IMR-90 (cell line): ENCODE results near the gene DNMT1. TPM values are rescaled to one million over a fixed set of nuclear protein-coding genes. Genes with fewer than 3 reads are reported as not detected.

ENCODE experiments used
- ATAC-seq: fragments of 200-7000 bp; cut with Tn5 transposase; 2 replicates; pipeline ENCODE4 v1.9.1; 2020; ENCODE audit warnings: low read depth, mild to moderate bottlenecking, moderate library complexity
- BruUV-seq: library from RNA; stranded (reverse); fragments of 400-500 nt; replicated peaks from 2 replicates; lab custom pipeline; 2021; lab: Mats Ljungman, UMichigan
- CTCF ChIA-PET: fragments of 300-600 bp; formaldehyde crosslinking; extraction: SDS; loops from one replicate; lab custom pipeline; 2021; ENCODE audit warnings: antibody characterized with exemption; lab: Yijun Ruan, JAX
- POLR2A ChIA-PET: fragments of 300-600 bp; sonication (Branson Sonifier 250); formaldehyde crosslinking; loops from one replicate; lab custom pipeline; 2022; ENCODE audit warnings: antibody characterized with exemption; ENCODE audit not compliant: unreplicated experiment; lab: Charles Lee
- DNase-seq: peaks from one replicate; pipeline ENCODE4 v3.0.0; 2013
- H2AFZ ChIP-seq: replicated peaks from 2 replicates; pipeline ENCODE3; 2013; ENCODE audit warnings: low read length, mild to moderate bottlenecking; ENCODE audit not compliant: poor library complexity
- H2AK5ac ChIP-seq: 2 replicates; pipeline ENCODE4 v1.6.1; 2013; ENCODE audit warnings: low read depth, low read length, inconsistent platforms
- H2AK9ac ChIP-seq: replicated peaks from 2 replicates; pipeline ENCODE3; 2013; ENCODE audit warnings: mild to moderate bottlenecking, low read depth, low read length, moderate library complexity; ENCODE audit not compliant: poor library complexity
- H2BK120ac ChIP-seq: 2 replicates; pipeline ENCODE4 v1.6.1; 2013; ENCODE audit warnings: low read depth, low read length, inconsistent platforms
- H2BK15ac ChIP-seq: 3 replicates; pipeline ENCODE4 v1.6.1; 2013; ENCODE audit warnings: low read depth, low read length, inconsistent platforms
- H2BK20ac ChIP-seq: 2 replicates; pipeline ENCODE4 v1.6.1; 2013; ENCODE audit warnings: low read depth, mild to moderate bottlenecking, inconsistent platforms, low read length, moderate library complexity
- H2BK5ac ChIP-seq: 2 replicates; pipeline ENCODE4 v1.6.1; 2013; ENCODE audit warnings: mild to moderate bottlenecking, low read depth, low read length, inconsistent platforms; ENCODE audit not compliant: poor library complexity, severe bottlenecking
- H3K14ac ChIP-seq: replicated peaks from 2 replicates; pipeline ENCODE4 v1.6.1; 2013; ENCODE audit warnings: low read depth, low read length, inconsistent platforms
- H3K18ac ChIP-seq: 2 replicates; pipeline ENCODE4 v1.6.1; 2013; ENCODE audit warnings: low read depth, low read length, control low read depth
- H3K23ac ChIP-seq: 2 replicates; pipeline ENCODE4 v1.6.1; 2013; ENCODE audit warnings: low read depth, low read length, inconsistent platforms
- H3K27ac ChIP-seq: 2 replicates; pipeline ENCODE4 v1.5.1; 2013; ENCODE audit warnings: mild to moderate bottlenecking, control low read depth, low read length; ENCODE audit not compliant: insufficient read depth
- H3K27me3 ChIP-seq: 2 replicates; pipeline ENCODE4 v1.6.1; 2013; ENCODE audit warnings: low read length; ENCODE audit not compliant: control insufficient read depth, insufficient read depth
- H3K36me3 ChIP-seq: 2 replicates; pipeline ENCODE4 v1.6.1; 2013; ENCODE audit warnings: low read length, mixed read lengths; ENCODE audit not compliant: control insufficient read depth, insufficient read depth
- H3K4ac ChIP-seq: 2 replicates; pipeline ENCODE4 v1.6.1; 2013; ENCODE audit warnings: low read depth, low read length, inconsistent platforms
- H3K4me1 ChIP-seq: 2 replicates; pipeline ENCODE4 v1.6.1; 2013; ENCODE audit warnings: low read length, mixed read lengths; ENCODE audit not compliant: control insufficient read depth, insufficient read depth
- H3K4me2 ChIP-seq: 2 replicates; pipeline ENCODE4 v1.6.1; 2013; ENCODE audit warnings: low read depth, mild to moderate bottlenecking, control low read depth, low read length, moderate library complexity
- H3K4me3 ChIP-seq: 2 replicates; pipeline ENCODE4 v1.5.1; 2013; ENCODE audit warnings: low read depth, mild to moderate bottlenecking, control low read depth, low read length, moderate library complexity; ENCODE audit not compliant: insufficient read depth
- H3K56ac ChIP-seq: 2 replicates; pipeline ENCODE4 v1.6.1; 2013; ENCODE audit warnings: low read length, inconsistent platforms; ENCODE audit not compliant: insufficient read depth; ENCODE audit errors: extremely low read depth
- H3K79me1 ChIP-seq, 2 experiments: 2 replicates each; pipeline ENCODE4 v1.6.1; 2013; ENCODE audit warnings: low read length in 2 of 2, inconsistent platforms in 1 of 2, low read depth in 1 of 2
- H3K9ac ChIP-seq: 2 replicates; pipeline ENCODE4 v1.6.1; 2013; ENCODE audit warnings: low read depth, low read length, control low read depth
- H3K9me1 ChIP-seq: 2 replicates; pipeline ENCODE4 v1.6.1; 2013; ENCODE audit warnings: low read length, inconsistent platforms; ENCODE audit not compliant: insufficient read depth
- H3K9me3 ChIP-seq: 2 replicates; pipeline ENCODE4 v1.6.1; 2013; ENCODE audit warnings: low read length; ENCODE audit not compliant: control insufficient read depth, insufficient read depth
- H4K20me1 ChIP-seq: 2 replicates; pipeline ENCODE4 v1.6.1; 2013; ENCODE audit warnings: low read length, inconsistent platforms; ENCODE audit not compliant: insufficient read depth
- H4K5ac ChIP-seq: 2 replicates; pipeline ENCODE4 v1.6.1; 2013; ENCODE audit warnings: mild to moderate bottlenecking, low read depth, low read length, control low read depth
- H4K8ac ChIP-seq, 2 experiments: 2 replicates each; pipeline ENCODE4 v1.6.1; 2013; ENCODE audit warnings: low read depth in 2 of 2, low read length in 2 of 2, control low read depth in 1 of 2, inconsistent platforms in 1 of 2
- H4K91ac ChIP-seq: 2 replicates; pipeline ENCODE4 v1.6.1; 2013; ENCODE audit warnings: low read depth, low read length, inconsistent platforms; ENCODE audit not compliant: insufficient read depth
- BHLHE40 ChIP-seq: fragments of 150-350 bp; IDR thresholded peaks from 2 replicates; pipeline ENCODE4 v1.6.1; 2016; ENCODE audit warnings: mild to moderate bottlenecking, low read depth, low read length
- CEBPB ChIP-seq: IDR thresholded peaks from 2 replicates; pipeline ENCODE4 v1.6.1; 2012; ENCODE audit warnings: low read depth, low read length, improper control_type of control experiment
- CHD1 ChIP-seq: IDR thresholded peaks from 2 replicates; pipeline ENCODE4 v1.6.1; 2012; ENCODE audit warnings: low read depth, low read length, improper control_type of control experiment
- ELK1 ChIP-seq: fragments of 150-350 bp; IDR thresholded peaks from 2 replicates; pipeline ENCODE4 v1.6.1; 2016; ENCODE audit warnings: low read depth, mild to moderate bottlenecking, low read length, moderate library complexity, borderline replicate concordance
- FOS ChIP-seq: fragments of 150-350 bp; IDR thresholded peaks from 2 replicates; pipeline ENCODE4 v1.6.1; 2016; ENCODE audit warnings: low read depth, low read length
- MAFK ChIP-seq: IDR thresholded peaks from 2 replicates; pipeline ENCODE4 v1.6.1; 2012; ENCODE audit warnings: low read depth, low read length, improper control_type of control experiment
- MAZ ChIP-seq: IDR thresholded peaks from 2 replicates; pipeline ENCODE4 v1.6.1; 2012; ENCODE audit warnings: low read depth, mild to moderate bottlenecking, low read length, improper control_type of control experiment, moderate library complexity, borderline replicate concordance
- MXI1 ChIP-seq: IDR thresholded peaks from 2 replicates; pipeline ENCODE4 v1.6.1; 2012; ENCODE audit warnings: low read depth, mild to moderate bottlenecking, low read length, moderate library complexity, borderline replicate concordance
- NFE2L2 ChIP-seq: fragments of 150-350 bp; IDR thresholded peaks from 2 replicates; pipeline ENCODE4 v1.6.1; 2016; ENCODE audit warnings: low read depth, mild to moderate bottlenecking, low read length
- POLR2A ChIP-seq: IDR thresholded peaks from 2 replicates; pipeline ENCODE4 v1.6.1; 2012; ENCODE audit warnings: mild to moderate bottlenecking, low read depth, low read length
- RAD21 ChIP-seq: IDR thresholded peaks from 2 replicates; pipeline ENCODE4 v1.6.1; 2012; ENCODE audit warnings: low read length, improper control_type of control experiment
- RCOR1 ChIP-seq: IDR thresholded peaks from 2 replicates; pipeline ENCODE4 v1.6.1; 2012; ENCODE audit warnings: mild to moderate bottlenecking, low read length, improper control_type of control experiment; ENCODE audit not compliant: insufficient replicate concordance
- RFX5 ChIP-seq: IDR thresholded peaks from 2 replicates; pipeline ENCODE4 v1.8.0; 2012; ENCODE audit warnings: low read depth, mild to moderate bottlenecking, low read length, moderate library complexity
- SMC3 ChIP-seq: fragments of 150-350 bp; IDR thresholded peaks from 2 replicates; pipeline ENCODE4 v1.6.1; 2016; ENCODE audit warnings: low read depth, mild to moderate bottlenecking, antibody characterized with exemption, low read length, moderate library complexity
- WGBS, 2 experiments: methylation state at CpG; one replicate each; pipeline versions ENCODE4 v1.1.5 to v1.1.7; 2013; ENCODE audit warnings: missing lambda C conversion rate in 2 of 2; ENCODE audit not compliant: insufficient read length in 1 of 2; ENCODE audit errors: extremely low coverage in 2 of 2; 5-methylcytosine and 5-hydroxymethylcytosine counted together
- dilution Hi-C: fragments of 300-500 bp; cut with HindIII; formaldehyde crosslinking; loops from one replicate; pipeline ENCODE4 v1.14.3; 2018; ENCODE audit warnings: low sequenced_read_pairs; ENCODE audit not compliant: unreplicated experiment
- in situ Hi-C: fragments of 300-500 bp; cut with MboI; formaldehyde crosslinking; loops from 3 replicates; pipeline ENCODE4 v1.14.3; 2019; ENCODE audit warnings: low sequenced_read_pairs, inconsistent platforms, mixed read lengths
- intact Hi-C: fragments of 100-400 bp; cut with micrococcal nuclease; formaldehyde crosslinking; loops from 2 replicates; pipeline ENCODE4 v1.10.0; 2022
- polyA plus RNA-seq, 3 experiments: library from polyadenylated mRNA; depleted of rRNA; stranded (reverse); fragments of >200 nt; gene quantifications; 2 replicates each; pipeline ENCODE4 v1.2.3, GENCODE V29; 2012; ENCODE audit warnings: low replicate concordance in 1 of 3
- total RNA-seq: library from RNA; depleted of rRNA; stranded (reverse); fragments of >200 nt; gene quantifications from 2 replicates; pipeline ENCODE4 v1.2.3, GENCODE V29; 2012
- TF ChIP-seq, protein P1 (sequence below): fragments of 150-350 bp; IDR thresholded peaks from 2 replicates; pipeline ENCODE4 v1.6.1; 2017; ENCODE audit warnings: mild to moderate bottlenecking, antibody characterized with exemption, low read length, low read depth

DNMT1 gene
- total and polyA plus RNA-seq, 2 of the 4 experiments (the other 2 are of a cell fraction): 26.2 to 83.6 TPM

GRCh38 chr19:10112895-10113591 lies 81.7 kb downstream of the DNMT1 start:
- DNase-seq: no peak
- 25% methylated on average over 9 of the region's 25 CpGs; no CpG with 5 or more reads in 1 of the 2 experiments for WGBS, 2 experiments
- CTCF ChIA-PET: interaction anchor here (0.6 kb wide), 2 partner anchors 74 to 128 kb away, joined by 3 to 4 read pairs; no protein-coding TSS in a partner anchor
- intact Hi-C loops (loop anchor here (1.0 kb wide), 1 partner anchor 182 kb away; no protein-coding TSS in a partner anchor), dilution Hi-C loops (no loop called here), in situ Hi-C loops (no loop called here)
- Histone ChIP-seq H2AK9ac (peak overlapping the region; percentile 72), H3K4ac (no peak overlapping the region), H2BK5ac (no peak overlapping the region), H3K27me3 (no peaks in the 10 kb centered on the region), H2AK5ac (no peak overlapping the region; the same call in 1 of the 2 replicates), H3K9me3 (no peaks in the 10 kb centered on the region), H3K56ac (no peak overlapping the region), H4K91ac (no peak overlapping the region), H4K8ac (no peak overlapping the region), H3K23ac (no peak overlapping the region), H2BK20ac (no peak overlapping the region), H3K36me3 (peaks cover 69% of the 10 kb centered on the region), H3K9ac (no peak overlapping the region), H3K4me3 (no peak overlapping the region), H3K14ac (no peak overlapping the region), H3K27ac (no peak overlapping the region), H4K5ac (no peak overlapping the region), H4K20me1 (peaks cover 20% of the 10 kb centered on the region), H2BK15ac (no peak overlapping the region), H2AFZ (no peak overlapping the region), H3K18ac (no peak overlapping the region), H2BK120ac (no peak overlapping the region), H3K9me1 (no peaks in the 10 kb centered on the region), H3K4me2 (no peak overlapping the region), H3K79me1 (peaks cover 12 to 42% of the 10 kb centered on the region in 2 experiments), H3K4me1 (no peaks in the 10 kb centered on the region)
- BruUV-seq: no TSS peak
- peak; percentile 61 for ATAC-seq
- POLR2A ChIA-PET: interaction anchor here (0.6 kb wide), 1 partner anchor 9 kb away, joined by 4 read pairs; no protein-coding TSS in a partner anchor
- no peak for TF ChIP-seq FOS
- no peak for TF ChIP-seq MAZ
- TF ChIP-seq MAFK: no peak
- TF ChIP-seq RCOR1: no peak
- TF ChIP-seq CHD1: no peak
- no peak for TF ChIP-seq RFX5
- TF ChIP-seq SMC3: peak; percentile 52
- no peak for TF ChIP-seq NFE2L2
- peak; percentile 46 for TF ChIP-seq RAD21
- TF ChIP-seq BHLHE40: no peak
- no peak for TF ChIP-seq ELK1
- TF ChIP-seq MXI1: no peak
- TF ChIP-seq POLR2A: 0 out of 2 replicates have a peak, but pooled peaks have one; percentile 7
- TF ChIP-seq CEBPB: no peak
- TF ChIP-seq, protein P1, sequence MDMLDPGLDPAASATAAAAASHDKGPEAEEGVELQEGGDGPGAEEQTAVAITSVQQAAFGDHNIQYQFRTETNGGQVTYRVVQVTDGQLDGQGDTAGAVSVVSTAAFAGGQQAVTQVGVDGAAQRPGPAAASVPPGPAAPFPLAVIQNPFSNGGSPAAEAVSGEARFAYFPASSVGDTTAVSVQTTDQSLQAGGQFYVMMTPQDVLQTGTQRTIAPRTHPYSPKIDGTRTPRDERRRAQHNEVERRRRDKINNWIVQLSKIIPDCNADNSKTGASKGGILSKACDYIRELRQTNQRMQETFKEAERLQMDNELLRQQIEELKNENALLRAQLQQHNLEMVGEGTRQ: no peak
